Stimulated activated memory B cell treated with anti-CD40 and anti-IgM and Interleukin-4, amounts not matched to agents 10 μg/mL and 1 μg/mL and 100 μg/mL, for 72 hours (primary cell): ENCODE data around the gene BANK1.

ENCODE experiments used
- ATAC-seq: fragments of 150-1000 bp; cut with Tn5 transposase; 2 replicates; pipeline ENCODE4 v1.10.0; 2021
- H3K27ac Mint-ChIP-seq: one replicate; pipeline ENCODE4 v1.8.0; 2022; ENCODE audit warnings: mild to moderate bottlenecking, mixed read lengths
- H3K27me3 Mint-ChIP-seq: one replicate; pipeline ENCODE4 v1.8.0; 2022; ENCODE audit warnings: mixed read lengths
- H3K36me3 Mint-ChIP-seq: one replicate; pipeline ENCODE4 v1.8.0; 2022; ENCODE audit warnings: mixed read lengths
- H3K4me1 Mint-ChIP-seq: one replicate; pipeline ENCODE4 v1.8.0; 2022; ENCODE audit warnings: mixed read lengths
- H3K4me3 Mint-ChIP-seq: one replicate; pipeline ENCODE4 v1.8.0; 2022; ENCODE audit warnings: mild to moderate bottlenecking, moderate library complexity, mixed read lengths
- H3K9me3 Mint-ChIP-seq: one replicate; pipeline ENCODE4 v1.8.0; 2022; ENCODE audit warnings: mixed read lengths

BANK1 gene

GRCh38 chr4:102114118-102114630 is 323.6 kb downstream of the BANK1 start:
- peaks cover 4% of the 10 kb centered on the region for H3K9me3 Mint-ChIP-seq
- no peak overlapping the region for H3K27ac Mint-ChIP-seq
- H3K36me3 Mint-ChIP-seq: no peaks in the 10 kb centered on the region
- H3K27me3 Mint-ChIP-seq: peaks cover 8% of the 10 kb centered on the region
- no peaks in the 10 kb centered on the region for H3K4me1 Mint-ChIP-seq
- ATAC-seq: no peak
- H3K4me3 Mint-ChIP-seq: no peak overlapping the region

GRCh38 chr4:102116121-102116520 is 325.6 kb downstream of the BANK1 start:
- Mint-ChIP-seq H3K9me3 (peaks cover 5% of the 10 kb centered on the region), H3K36me3 (peaks cover 6% of the 10 kb centered on the region), H3K4me1 (no peaks in the 10 kb centered on the region), H3K4me3 (no peak overlapping the region), H3K27me3 (peaks cover 12% of the 10 kb centered on the region), H3K27ac (no peak overlapping the region)
- no peak for ATAC-seq

DNA sequence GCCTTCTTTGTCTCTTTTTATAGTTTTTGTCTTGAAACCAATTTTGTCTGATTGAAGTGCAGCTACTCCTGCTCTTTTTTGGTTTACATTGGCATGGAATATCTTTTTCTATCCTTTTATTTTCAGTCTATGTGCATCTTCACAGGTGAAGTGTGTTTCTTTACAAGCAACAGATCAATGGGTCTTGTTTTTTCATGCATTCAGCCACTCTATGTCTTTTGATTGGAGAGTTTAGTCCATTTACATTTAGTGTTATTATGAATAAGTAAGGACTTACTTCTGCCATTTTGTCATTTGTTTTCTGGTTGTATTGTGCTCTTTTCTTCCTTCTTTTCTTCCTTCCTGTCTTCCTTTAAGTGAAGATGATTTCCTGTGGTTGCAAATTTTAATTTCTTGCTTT is 330.3 kb downstream of the BANK1 start:
- Mint-ChIP-seq H3K4me3 (no peak overlapping the region), H3K4me1 (no peaks in the 10 kb centered on the region), H3K27me3 (peaks cover 18% of the 10 kb centered on the region), H3K36me3 (peaks cover 19% of the 10 kb centered on the region), H3K9me3 (peaks cover 15% of the 10 kb centered on the region), H3K27ac (no peak overlapping the region)
- no peak for ATAC-seq
